ENCODE measurements around the gene TMCO2. TPM values are rescaled to one million over a fixed set of nuclear protein-coding genes. Genes with fewer than 3 reads are reported as not detected.
A peak's percentile ranks its signal among the peaks of the same experiment; 100 is the strongest.

Gene TMCO2
- total RNA-seq, 1 experiment from 2014 or later, result not detected

DNA sequence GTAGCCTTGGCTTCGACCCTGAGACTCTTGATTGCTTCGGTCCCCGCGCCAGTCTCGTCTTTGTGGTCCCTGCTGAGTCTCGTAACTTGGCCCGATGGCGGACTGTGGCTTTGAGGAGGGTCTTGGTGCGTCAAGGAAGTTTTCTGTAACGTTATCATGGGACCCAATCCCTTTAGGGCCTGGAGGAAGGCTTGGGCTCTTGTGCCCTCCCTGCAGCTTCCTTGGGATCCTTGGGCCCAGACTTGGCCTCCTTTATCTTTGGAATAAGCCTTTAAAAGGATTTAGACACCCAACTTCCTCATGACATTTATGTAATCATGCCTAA, 10.7 kb downstream of the TMCO2 start:
- peak overlapping the region; percentile 98 for H3K9ac ChIP-seq (ENCODE audit: low read length)
- no peaks in the 10 kb centered on the region for H3K9me2 ChIP-seq (ENCODE audit: insufficient read depth)
- peak overlapping the region; percentile 90 for H3K4me2 ChIP-seq (ENCODE audit: low read length)
- intact Hi-C loops (cut with micrococcal nuclease), result loop anchor here (5.0 kb wide), 1 partner anchor 216 kb away; the partner anchor contains the start of gene CAP1
- H3K4me1 ChIP-seq (ENCODE audit: control insufficient read depth in 1 of 2, insufficient read depth in 2 of 2, low read length in 2 of 2), result peaks cover 4 to 6% of the 10 kb centered on the region in 2 experiments
- peaks cover 18 to 25% of the 10 kb centered on the region in 2 experiments; a peak in 3 of 4 replicates for H3K36me3 ChIP-seq (ENCODE audit: control insufficient read depth in 1 of 2, insufficient read depth in 2 of 2, low read length in 2 of 2)
- ATAC-seq (peak; percentile 20), DNase-seq (ENCODE audit: low read depth, low spot score) (no peak)
- peak overlapping the region; percentile 99 to 100 for H3K4me3 ChIP-seq (replicated peaks in 1 of 2; ENCODE audit: low read depth in 1 of 2, low read length in 2 of 2)
- peak overlapping the region; percentile 18 for H2AFZ ChIP-seq (ENCODE audit: low read depth, low read length, poor library complexity, severe bottlenecking)
- CTCF ChIA-PET, result interaction anchor here (1.0 to 1.4 kb wide), 3 partner anchors 11 to 80 kb away, joined by 3 to 4 read pairs (median 3); partner anchors contain the start of gene TMCO2
- H3K79me2 ChIP-seq (ENCODE audit: insufficient read depth, low read length), result peaks cover 68% of the 10 kb centered on the region
- TF ChIP-seq ELF1 (IDR thresholded peaks at IDR 0.05; ENCODE audit: borderline replicate concordance, low read depth) (no peak), ZNF274 (IDR thresholded peaks at IDR 0.05; ENCODE audit: low read depth, low read length) (no peak), POLR2A (IDR thresholded peaks at IDR 0.05; ENCODE audit: borderline replicate concordance, extremely low read depth, insufficient read depth, insufficient read length) (no peak), SRF (IDR thresholded peaks at IDR 0.05; ENCODE audit: low read depth) (no peak), FOSL1 (IDR thresholded peaks at IDR 0.05; ENCODE audit: low read depth) (no peak), JUND (IDR thresholded peaks at IDR 0.05) (no peak)
- TF ChIP-seq, protein P1, sequence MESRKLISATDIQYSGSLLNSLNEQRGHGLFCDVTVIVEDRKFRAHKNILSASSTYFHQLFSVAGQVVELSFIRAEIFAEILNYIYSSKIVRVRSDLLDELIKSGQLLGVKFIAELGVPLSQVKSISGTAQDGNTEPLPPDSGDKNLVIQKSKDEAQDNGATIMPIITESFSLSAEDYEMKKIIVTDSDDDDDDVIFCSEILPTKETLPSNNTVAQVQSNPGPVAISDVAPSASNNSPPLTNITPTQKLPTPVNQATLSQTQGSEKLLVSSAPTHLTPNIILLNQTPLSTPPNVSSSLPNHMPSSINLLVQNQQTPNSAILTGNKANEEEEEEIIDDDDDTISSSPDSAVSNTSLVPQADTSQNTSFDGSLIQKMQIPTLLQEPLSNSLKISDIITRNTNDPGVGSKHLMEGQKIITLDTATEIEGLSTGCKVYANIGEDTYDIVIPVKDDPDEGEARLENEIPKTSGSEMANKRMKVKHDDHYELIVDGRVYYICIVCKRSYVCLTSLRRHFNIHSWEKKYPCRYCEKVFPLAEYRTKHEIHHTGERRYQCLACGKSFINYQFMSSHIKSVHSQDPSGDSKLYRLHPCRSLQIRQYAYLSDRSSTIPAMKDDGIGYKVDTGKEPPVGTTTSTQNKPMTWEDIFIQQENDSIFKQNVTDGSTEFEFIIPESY (IDR thresholded peaks at IDR 0.05; ENCODE audit: extremely low read depth, insufficient replicate concordance, low read length), result no peak
- peak overlapping the region; percentile 70 for H3K27ac ChIP-seq (ENCODE audit: low read depth, low read length)
- BruUV-seq (replicated peaks), result TSS peak; percentile 74
- POLR2A ChIA-PET, result no interaction called here
- no peaks in the 10 kb centered on the region for H3K9me3 ChIP-seq (ENCODE audit: control insufficient read depth in 1 of 2, insufficient read depth in 1 of 2, low read depth in 1 of 2, low read length in 2 of 2)
- H3K27me3 ChIP-seq (ENCODE audit: insufficient read depth, low read length), result no peaks in the 10 kb centered on the region
- RAD21 ChIA-PET (ENCODE audit: low non-redundant PET in 1 of 2, low total read pairs in 2 of 2, uncharacterized antibody in 2 of 2, unreplicated experiment in 2 of 2), result no interaction called here
- no peaks in the 10 kb centered on the region for H4K20me1 ChIP-seq (ENCODE audit: insufficient read depth)

DNA sequence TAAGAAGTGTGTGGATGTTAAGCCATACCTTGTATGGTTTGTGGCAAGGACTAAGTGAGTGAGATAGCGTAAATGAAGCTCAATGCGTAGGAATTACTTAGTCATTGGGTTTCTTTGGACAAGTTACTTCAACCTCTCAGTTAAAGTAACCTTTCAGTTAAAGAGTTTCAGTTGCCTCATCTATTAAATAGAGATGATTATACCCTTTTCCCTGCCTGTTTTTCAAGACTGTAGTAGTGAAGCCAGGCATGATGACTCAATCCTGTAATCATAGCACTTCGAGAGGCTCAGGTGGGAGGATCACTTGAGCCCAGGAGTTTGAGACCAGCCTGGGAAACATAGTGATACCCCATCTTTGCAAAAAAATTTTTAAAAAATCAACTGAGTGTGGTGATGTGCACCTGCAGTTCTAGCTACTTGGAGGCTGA, 16.6 kb downstream of the TMCO2 start:
- no peak overlapping the region for H3K27ac ChIP-seq (ENCODE audit: low read depth, low read length)
- H3K4me3 ChIP-seq (replicated peaks in 1 of 2; ENCODE audit: low read depth in 1 of 2, low read length in 2 of 2), result no peak overlapping the region
- DNase-seq (ENCODE audit: low read depth, low spot score) (no peak), ATAC-seq (no peak)
- ChIA-PET RAD21 (ENCODE audit: low non-redundant PET in 1 of 2, low total read pairs in 2 of 2, uncharacterized antibody in 2 of 2, unreplicated experiment in 2 of 2) (no interaction called here), CTCF (no interaction called here), POLR2A (no interaction called here)
- H4K20me1 ChIP-seq (ENCODE audit: insufficient read depth), result no peaks in the 10 kb centered on the region
- no peak overlapping the region for H3K9ac ChIP-seq (ENCODE audit: low read length)
- no peaks in the 10 kb centered on the region for H3K9me2 ChIP-seq (ENCODE audit: insufficient read depth)
- H2AFZ ChIP-seq (ENCODE audit: low read depth, low read length, poor library complexity, severe bottlenecking), result no peak overlapping the region
- H3K4me1 ChIP-seq (ENCODE audit: control insufficient read depth in 1 of 2, insufficient read depth in 2 of 2, low read length in 2 of 2), result no peaks in the 10 kb centered on the region
- no peak for TF ChIP-seq CBX3 (IDR thresholded peaks at IDR 0.05; ENCODE audit: low read depth)
- H3K4me2 ChIP-seq (ENCODE audit: low read length), result no peak overlapping the region
- H3K79me2 ChIP-seq (ENCODE audit: insufficient read depth, low read length), result peaks cover 72% of the 10 kb centered on the region
- intact Hi-C loops (cut with micrococcal nuclease), result no loop called here
- no peaks in the 10 kb centered on the region for H3K27me3 ChIP-seq (ENCODE audit: insufficient read depth, low read length)
- H3K36me3 ChIP-seq (ENCODE audit: control insufficient read depth in 1 of 2, insufficient read depth in 2 of 2, low read length in 2 of 2), result peaks cover 34 to 37% of the 10 kb centered on the region in 2 experiments; a peak in 3 of 4 replicates
- H3K9me3 ChIP-seq (ENCODE audit: control insufficient read depth in 1 of 2, insufficient read depth in 1 of 2, low read depth in 1 of 2, low read length in 2 of 2), result no peaks in the 10 kb centered on the region
- no TSS peak for BruUV-seq (replicated peaks)
